ENCODE data around the gene EPAS1. TPM values are rescaled to one million over a fixed set of nuclear protein-coding genes. Genes with fewer than 3 reads are reported as not detected.

The EPAS1 gene
- total RNA-seq, 1 experiment from 2014 or later, result 8.5 TPM

DNA sequence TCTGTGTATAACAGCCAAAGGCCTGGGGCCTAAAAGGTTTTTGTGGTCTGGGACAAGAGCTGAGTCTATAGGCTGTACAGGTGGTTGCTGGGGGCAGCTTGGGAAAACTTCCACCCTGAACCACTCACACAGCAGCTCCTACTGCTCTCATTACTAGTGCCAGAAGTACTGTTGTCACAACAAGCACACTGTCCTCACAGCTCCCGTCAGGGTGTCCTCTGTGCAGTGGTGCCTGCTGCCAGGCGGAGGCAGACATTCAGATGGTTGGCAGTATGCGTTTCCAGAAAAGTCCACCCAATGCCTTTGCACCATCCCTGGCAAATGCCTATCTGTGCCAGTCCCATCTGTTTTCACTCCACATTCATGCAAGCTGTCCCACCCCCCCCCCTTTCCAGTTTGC, 58.5 kb downstream of the EPAS1 start:
- Mint-ChIP-seq H3K36me3 (no peaks in the 10 kb centered on the region), H3K27me3 (ENCODE audit: low read depth) (no peaks in the 10 kb centered on the region), H3K4me3 (no peak overlapping the region), H3K4me1 (peaks cover 20% of the 10 kb centered on the region), H3K27ac (no peak overlapping the region), H3K9me3 (peaks cover 4% of the 10 kb centered on the region)
- TF ChIP-seq GRHL2 (CRISPR knock-in tag; IDR thresholded peaks at IDR 0.05; ENCODE audit: insufficient replicate concordance, severe bottlenecking), result no peak
- no peak for TF ChIP-seq ZNF512 (CRISPR knock-in tag; IDR thresholded peaks at IDR 0.05; ENCODE audit: borderline replicate concordance)
- no peak for TF ChIP-seq NFE2L1 (CRISPR knock-in tag; IDR thresholded peaks at IDR 0.05)
- POLR2A ChIA-PET, result no interaction called here
- CTCF ChIA-PET, result no interaction called here
- DNase-seq (ENCODE audit: low spot score) (no peak), ATAC-seq (no peak)

- CTCF ChIA-PET, result no interaction called here
- Mint-ChIP-seq H3K27me3 (ENCODE audit: low read depth) (no peaks in the 10 kb centered on the region), H3K27ac (no peak overlapping the region), H3K4me1 (peaks cover 7% of the 10 kb centered on the region), H3K9me3 (peaks cover 4% of the 10 kb centered on the region), H3K4me3 (no peak overlapping the region), H3K36me3 (no peaks in the 10 kb centered on the region)
- DNase-seq (ENCODE audit: low spot score), result no peak
- ATAC-seq, result no peak
- POLR2A ChIA-PET, result interaction anchor here (0.6 kb wide), 1 partner anchor 733 kb away, joined by 3 read pairs; no protein-coding TSS in a partner anchor
- TF ChIP-seq IRF1 (CRISPR knock-in tag; IDR thresholded peaks at IDR 0.05) (no peak), SMAD3 (CRISPR knock-in tag; IDR thresholded peaks at IDR 0.05; ENCODE audit: borderline replicate concordance) (no peak), MXD4 (CRISPR knock-in tag; IDR thresholded peaks at IDR 0.05; ENCODE audit: borderline replicate concordance) (no peak), JAZF1 (CRISPR knock-in tag; IDR thresholded peaks at IDR 0.05) (no peak), ZNF423 (CRISPR knock-in tag; IDR thresholded peaks at IDR 0.05) (no peak), ZBTB43 (CRISPR knock-in tag; IDR thresholded peaks at IDR 0.05) (no peak), MYBL2 (CRISPR knock-in tag; IDR thresholded peaks at IDR 0.05) (no peak), EMX1 (CRISPR knock-in tag; IDR thresholded peaks at IDR 0.05) (no peak), ZBTB21 (CRISPR knock-in tag; IDR thresholded peaks at IDR 0.05; ENCODE audit: borderline replicate concordance) (no peak), TEAD4 (CRISPR knock-in tag; IDR thresholded peaks at IDR 0.05) (no peak), CBFB (CRISPR knock-in tag; IDR thresholded peaks at IDR 0.05; ENCODE audit: low read depth) (no peak), GRHL2 (CRISPR knock-in tag; IDR thresholded peaks at IDR 0.05; ENCODE audit: insufficient replicate concordance, severe bottlenecking) (no peak), NR3C1 (CRISPR knock-in tag; conservative IDR thresholded peaks at IDR 0.05; ENCODE audit: low read depth) (no peak), MAX (CRISPR knock-in tag; IDR thresholded peaks at IDR 0.05) (no peak), ZNF671 (CRISPR knock-in tag; IDR thresholded peaks at IDR 0.05) (no peak)
- TF ChIP-seq, protein P1, sequence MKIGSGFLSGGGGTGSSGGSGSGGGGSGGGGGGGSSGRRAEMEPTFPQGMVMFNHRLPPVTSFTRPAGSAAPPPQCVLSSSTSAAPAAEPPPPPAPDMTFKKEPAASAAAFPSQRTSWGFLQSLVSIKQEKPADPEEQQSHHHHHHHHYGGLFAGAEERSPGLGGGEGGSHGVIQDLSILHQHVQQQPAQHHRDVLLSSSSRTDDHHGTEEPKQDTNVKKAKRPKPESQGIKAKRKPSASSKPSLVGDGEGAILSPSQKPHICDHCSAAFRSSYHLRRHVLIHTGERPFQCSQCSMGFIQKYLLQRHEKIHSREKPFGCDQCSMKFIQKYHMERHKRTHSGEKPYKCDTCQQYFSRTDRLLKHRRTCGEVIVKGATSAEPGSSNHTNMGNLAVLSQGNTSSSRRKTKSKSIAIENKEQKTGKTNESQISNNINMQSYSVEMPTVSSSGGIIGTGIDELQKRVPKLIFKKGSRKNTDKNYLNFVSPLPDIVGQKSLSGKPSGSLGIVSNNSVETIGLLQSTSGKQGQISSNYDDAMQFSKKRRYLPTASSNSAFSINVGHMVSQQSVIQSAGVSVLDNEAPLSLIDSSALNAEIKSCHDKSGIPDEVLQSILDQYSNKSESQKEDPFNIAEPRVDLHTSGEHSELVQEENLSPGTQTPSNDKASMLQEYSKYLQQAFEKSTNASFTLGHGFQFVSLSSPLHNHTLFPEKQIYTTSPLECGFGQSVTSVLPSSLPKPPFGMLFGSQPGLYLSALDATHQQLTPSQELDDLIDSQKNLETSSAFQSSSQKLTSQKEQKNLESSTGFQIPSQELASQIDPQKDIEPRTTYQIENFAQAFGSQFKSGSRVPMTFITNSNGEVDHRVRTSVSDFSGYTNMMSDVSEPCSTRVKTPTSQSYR (CRISPR knock-in tag; IDR thresholded peaks at IDR 0.05), result no peak
- TF ChIP-seq, protein P2, sequence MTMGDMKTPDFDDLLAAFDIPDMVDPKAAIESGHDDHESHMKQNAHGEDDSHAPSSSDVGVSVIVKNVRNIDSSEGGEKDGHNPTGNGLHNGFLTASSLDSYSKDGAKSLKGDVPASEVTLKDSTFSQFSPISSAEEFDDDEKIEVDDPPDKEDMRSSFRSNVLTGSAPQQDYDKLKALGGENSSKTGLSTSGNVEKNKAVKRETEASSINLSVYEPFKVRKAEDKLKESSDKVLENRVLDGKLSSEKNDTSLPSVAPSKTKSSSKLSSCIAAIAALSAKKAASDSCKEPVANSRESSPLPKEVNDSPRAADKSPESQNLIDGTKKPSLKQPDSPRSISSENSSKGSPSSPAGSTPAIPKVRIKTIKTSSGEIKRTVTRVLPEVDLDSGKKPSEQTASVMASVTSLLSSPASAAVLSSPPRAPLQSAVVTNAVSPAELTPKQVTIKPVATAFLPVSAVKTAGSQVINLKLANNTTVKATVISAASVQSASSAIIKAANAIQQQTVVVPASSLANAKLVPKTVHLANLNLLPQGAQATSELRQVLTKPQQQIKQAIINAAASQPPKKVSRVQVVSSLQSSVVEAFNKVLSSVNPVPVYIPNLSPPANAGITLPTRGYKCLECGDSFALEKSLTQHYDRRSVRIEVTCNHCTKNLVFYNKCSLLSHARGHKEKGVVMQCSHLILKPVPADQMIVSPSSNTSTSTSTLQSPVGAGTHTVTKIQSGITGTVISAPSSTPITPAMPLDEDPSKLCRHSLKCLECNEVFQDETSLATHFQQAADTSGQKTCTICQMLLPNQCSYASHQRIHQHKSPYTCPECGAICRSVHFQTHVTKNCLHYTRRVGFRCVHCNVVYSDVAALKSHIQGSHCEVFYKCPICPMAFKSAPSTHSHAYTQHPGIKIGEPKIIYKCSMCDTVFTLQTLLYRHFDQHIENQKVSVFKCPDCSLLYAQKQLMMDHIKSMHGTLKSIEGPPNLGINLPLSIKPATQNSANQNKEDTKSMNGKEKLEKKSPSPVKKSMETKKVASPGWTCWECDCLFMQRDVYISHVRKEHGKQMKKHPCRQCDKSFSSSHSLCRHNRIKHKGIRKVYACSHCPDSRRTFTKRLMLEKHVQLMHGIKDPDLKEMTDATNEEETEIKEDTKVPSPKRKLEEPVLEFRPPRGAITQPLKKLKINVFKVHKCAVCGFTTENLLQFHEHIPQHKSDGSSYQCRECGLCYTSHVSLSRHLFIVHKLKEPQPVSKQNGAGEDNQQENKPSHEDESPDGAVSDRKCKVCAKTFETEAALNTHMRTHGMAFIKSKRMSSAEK (CRISPR knock-in tag; IDR thresholded peaks at IDR 0.05; ENCODE audit: borderline replicate concordance), result no peak
- TF ChIP-seq, protein P3, sequence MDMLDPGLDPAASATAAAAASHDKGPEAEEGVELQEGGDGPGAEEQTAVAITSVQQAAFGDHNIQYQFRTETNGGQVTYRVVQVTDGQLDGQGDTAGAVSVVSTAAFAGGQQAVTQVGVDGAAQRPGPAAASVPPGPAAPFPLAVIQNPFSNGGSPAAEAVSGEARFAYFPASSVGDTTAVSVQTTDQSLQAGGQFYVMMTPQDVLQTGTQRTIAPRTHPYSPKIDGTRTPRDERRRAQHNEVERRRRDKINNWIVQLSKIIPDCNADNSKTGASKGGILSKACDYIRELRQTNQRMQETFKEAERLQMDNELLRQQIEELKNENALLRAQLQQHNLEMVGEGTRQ (CRISPR knock-in tag; IDR thresholded peaks at IDR 0.05), result no peak
Observed at GRCh38 chr2:46356991-46357390, 59.8 kb downstream of the EPAS1 start.

Measured in WTC11 (cell line).